GM12872 (cell line): ENCODE data around the gene CGB8.

Source experiments
- CTCF ChIP-seq: IDR thresholded peaks from 3 replicates; pipeline ENCODE4 v1.5.1; 2011; ENCODE audit warnings: low read depth, mild to moderate bottlenecking, low read length, moderate library complexity; ENCODE audit not compliant: insufficient read depth

CGB8 gene

GRCh38 chr19:49085020-49085867 is 36.3 kb upstream of the CGB8 start, which contains the start of gene SNRNP70:
TSS of gene SNRNP70 (plus strand) at chr19:49085451. CDS start at chr19:49086415, 964 bp downstream.
- TF ChIP-seq CTCF = no peak

GRCh38 chr19:49084206-49085019 is 35.5 kb upstream of the CGB8 start:
- TF ChIP-seq CTCF = no peak

GRCh38 chr19:49081273-49081672 is 32.4 kb upstream of the CGB8 start:
- no peak for TF ChIP-seq CTCF

GRCh38 chr19:49080392-49080791 is 31.5 kb upstream of the CGB8 start:
- no peak for TF ChIP-seq CTCF

- TF ChIP-seq CTCF = peak; percentile 66
These were observed 26.0 kb upstream of the CGB8 start for GRCh38 chr19:49074869-49075268.

- TF ChIP-seq CTCF = peak; percentile 45; the same call in 1 of the 3 replicates
These were observed 24.8 kb upstream of the CGB8 start for GRCh38 chr19:49073514-49074378.
